Measurements from ENCODE around the gene WDR43. TPM values are rescaled to one million over a fixed set of nuclear protein-coding genes. Genes with fewer than 3 reads are reported as not detected.

Gene WDR43
- polyA plus RNA-seq, 1 donor from 2014 or later, result 24.4 TPM

- H2AFZ ChIP-seq (ENCODE audit: low read depth, low read length), result no peak overlapping the region
- no peak for TF ChIP-seq EP300 (conservative IDR thresholded peaks at IDR 0.05; ENCODE audit: poor library complexity, severe bottlenecking)
- TF ChIP-seq CTCF (IDR thresholded peaks at IDR 0.05; ENCODE audit: poor library complexity, severe bottlenecking), result no peak
- TF ChIP-seq REST (IDR thresholded peaks at IDR 0.05; ENCODE audit: borderline replicate concordance), result no peak
- TF ChIP-seq POLR2AphosphoS5 (IDR thresholded peaks at IDR 0.05), result no peak
- TF ChIP-seq MXI1 (conservative IDR thresholded peaks at IDR 0.05; ENCODE audit: poor library complexity, severe bottlenecking), result no peak
- no peak for TF ChIP-seq EZH2 (IDR thresholded peaks at IDR 0.05; ENCODE audit: borderline replicate concordance, insufficient read depth, low read length, poor library complexity, severe bottlenecking)
- no peak for TF ChIP-seq TAF1 (IDR thresholded peaks at IDR 0.05; ENCODE audit: low read depth)
- no peak for TF ChIP-seq SMC3 (conservative IDR thresholded peaks at IDR 0.05; ENCODE audit: poor library complexity)
- TF ChIP-seq RAD21 (conservative IDR thresholded peaks at IDR 0.05), result no peak
- peaks cover 32% of the 10 kb centered on the region for H3K79me2 ChIP-seq (replicated peaks; ENCODE audit: insufficient read depth, low read length)
- no peaks in the 10 kb centered on the region for H3K9me3 ChIP-seq (ENCODE audit: low read length)
- H3K4me2 ChIP-seq (ENCODE audit: low read length), result no peak overlapping the region
- H3K9me2 ChIP-seq (ENCODE audit: insufficient read depth, low read length), result no peaks in the 10 kb centered on the region
- no peak overlapping the region for H3K4me3 ChIP-seq (ENCODE audit: low read length)
- peaks cover 7% of the 10 kb centered on the region for H3F3A ChIP-seq (ENCODE audit: insufficient read depth, low read length, poor library complexity, severe bottlenecking)
- H3K27me3 ChIP-seq (ENCODE audit: insufficient read depth, low read depth, low read length), result peaks cover 10% of the 10 kb centered on the region
- H3K27ac ChIP-seq (ENCODE audit: low read length), result no peak overlapping the region
- no peaks in the 10 kb centered on the region for H3K36me3 ChIP-seq (ENCODE audit: insufficient read depth, low read length)
- no peak overlapping the region for H3K9ac ChIP-seq (ENCODE audit: low read length)
- no peaks in the 10 kb centered on the region for H4K20me1 ChIP-seq (ENCODE audit: insufficient read depth)
Observed at GRCh38 chr2:28871620-28872019, 22.8 kb upstream of the WDR43 start.

- H3F3A ChIP-seq (ENCODE audit: insufficient read depth, low read length, poor library complexity, severe bottlenecking), result no peaks in the 10 kb centered on the region
- no peaks in the 10 kb centered on the region for H3K9me3 ChIP-seq (ENCODE audit: low read length)
- no peaks in the 10 kb centered on the region for H4K20me1 ChIP-seq (ENCODE audit: insufficient read depth)
- TF ChIP-seq POLR2AphosphoS5 (IDR thresholded peaks at IDR 0.05) (no peak), RAD21 (conservative IDR thresholded peaks at IDR 0.05) (no peak), REST (IDR thresholded peaks at IDR 0.05; ENCODE audit: borderline replicate concordance) (no peak), TAF1 (IDR thresholded peaks at IDR 0.05; ENCODE audit: low read depth) (no peak), EZH2 (IDR thresholded peaks at IDR 0.05; ENCODE audit: borderline replicate concordance, insufficient read depth, low read length, poor library complexity, severe bottlenecking) (no peak)
- no peaks in the 10 kb centered on the region for H3K79me2 ChIP-seq (replicated peaks; ENCODE audit: insufficient read depth, low read length)
- no peak overlapping the region for H3K4me2 ChIP-seq (ENCODE audit: low read length)
- H3K27me3 ChIP-seq (ENCODE audit: insufficient read depth, low read depth, low read length), result peaks cover 9% of the 10 kb centered on the region
- no peaks in the 10 kb centered on the region for H3K36me3 ChIP-seq (ENCODE audit: insufficient read depth, low read length)
- no peak overlapping the region for H3K27ac ChIP-seq (ENCODE audit: low read length)
- no peak overlapping the region for H3K9ac ChIP-seq (ENCODE audit: low read length)
- no peak overlapping the region for H2AFZ ChIP-seq (ENCODE audit: low read depth, low read length)
- H3K4me3 ChIP-seq (ENCODE audit: low read length), result no peak overlapping the region
- no peaks in the 10 kb centered on the region for H3K9me2 ChIP-seq (ENCODE audit: insufficient read depth, low read length)
Observed at GRCh38 chr2:28880193-28880592, 14.3 kb upstream of the WDR43 start.
